ENCODE data around the gene MTX3. TPM values are rescaled to one million over a fixed set of nuclear protein-coding genes. Genes with fewer than 3 reads are reported as not detected.

MTX3 gene
- total RNA-seq, 4 donors from 2014 or later, result 19.6 to 34.0 (median 22.9) TPM

GRCh38 chr5:79974886-79975285 lies 16.2 kb downstream of the MTX3 start:
- Histone ChIP-seq H3K4me3 (replicated peaks in 1 of 3) (no peak overlapping the region), H3K27ac (no peak overlapping the region), H3K27me3 (no peaks in the 10 kb centered on the region), H3K9me3 (no peaks in the 10 kb centered on the region), H3K36me3 (peaks cover 0 to 17% of the 10 kb centered on the region in 2 donors), H3K4me1 (no peaks in the 10 kb centered on the region)
- 88 to 93% methylated on average over 2 of the region's 2 CpGs for WGBS, 2 donors
- no peak for DNase-seq
- intact Hi-C loops (cut with DNase I), result no loop called here
- TF ChIP-seq CTCF (IDR thresholded peaks at IDR 0.05) (no peak), POLR2A (IDR thresholded peaks at IDR 0.05) (no peak)

GRCh38 chr5:79973996-79974395 lies 17.1 kb downstream of the MTX3 start:
- Histone ChIP-seq H3K4me3 (replicated peaks in 1 of 3) (no peak overlapping the region), H3K9me3 (no peaks in the 10 kb centered on the region), H3K27ac (no peak overlapping the region), H3K4me1 (no peaks in the 10 kb centered on the region), H3K27me3 (no peaks in the 10 kb centered on the region), H3K36me3 (peaks cover 0 to 15% of the 10 kb centered on the region in 2 donors)
- 73 to 78% methylated on average over 3 of the region's 3 CpGs for WGBS, 2 donors
- DNase-seq, result no peak
- TF ChIP-seq CTCF (IDR thresholded peaks at IDR 0.05) (no peak), POLR2A (IDR thresholded peaks at IDR 0.05) (no peak)
- intact Hi-C loops (cut with DNase I), result no loop called here

GRCh38 chr5:79973511-79973910 lies 17.6 kb downstream of the MTX3 start:
- intact Hi-C loops (cut with DNase I), result no loop called here
- no peaks in the 10 kb centered on the region for H3K4me1 ChIP-seq
- WGBS, 2 donors, result 54 to 62% methylated on average over 3 of the region's 3 CpGs
- no peak overlapping the region for H3K4me3 ChIP-seq (replicated peaks in 1 of 3)
- H3K9me3 ChIP-seq, result no peaks in the 10 kb centered on the region
- H3K27me3 ChIP-seq, result no peaks in the 10 kb centered on the region
- no peak for TF ChIP-seq POLR2A (IDR thresholded peaks at IDR 0.05)
- TF ChIP-seq CTCF (IDR thresholded peaks at IDR 0.05), result no peak
- peaks cover 0 to 12% of the 10 kb centered on the region in 2 donors for H3K36me3 ChIP-seq
- DNase-seq, result no peak
- H3K27ac ChIP-seq, result no peak overlapping the region

GRCh38 chr5:79971156-79971555 lies 19.9 kb downstream of the MTX3 start:
- intact Hi-C loops (cut with DNase I), result no loop called here
- Histone ChIP-seq H3K4me1 (no peaks in the 10 kb centered on the region), H3K27me3 (no peaks in the 10 kb centered on the region), H3K4me3 (replicated peaks in 1 of 3) (no peak overlapping the region), H3K36me3 (no peaks in the 10 kb centered on the region), H3K27ac (no peak overlapping the region), H3K9me3 (no peaks in the 10 kb centered on the region)
- no peak for TF ChIP-seq CTCF (IDR thresholded peaks at IDR 0.05)
- no peak for TF ChIP-seq POLR2A (IDR thresholded peaks at IDR 0.05)
- WGBS, 2 donors, result 85 to 86% methylated on average over 4 of the region's 4 CpGs
- no peak for DNase-seq

- DNase-seq, result no peak
- Histone ChIP-seq H3K4me1 (no peaks in the 10 kb centered on the region), H3K4me3 (replicated peaks in 1 of 3) (no peak overlapping the region), H3K36me3 (no peaks in the 10 kb centered on the region), H3K27me3 (no peaks in the 10 kb centered on the region), H3K27ac (no peak overlapping the region), H3K9me3 (no peaks in the 10 kb centered on the region)
- 71 to 84% methylated on average over 5 of the region's 5 CpGs for WGBS, 2 donors
- TF ChIP-seq CTCF (IDR thresholded peaks at IDR 0.05) (no peak), POLR2A (IDR thresholded peaks at IDR 0.05) (no peak)
- intact Hi-C loops (cut with DNase I), result no loop called here
Observed at GRCh38 chr5:79966448-79966847, 24.6 kb downstream of the MTX3 start.

Measured in thyroid gland (tissue), 4 donors.